Tibial nerve (tissue), 3 donors: ENCODE measurements around the gene FABP2.

Source experiments
- CTCF ChIP-seq, 5 experiments: fragments of 200-600 bp in 3 of 5; fragments of 450-650 bp in 2 of 5; sonication (generic) in 3 of 5; IDR thresholded peaks; one replicate each; pipeline ENCODE4 v1.5.1; 2016 to 2019; ENCODE audit warnings: antibody characterized with exemption in 5 of 5, mild to moderate bottlenecking in 3 of 5, moderate library complexity in 2 of 5
- POLR2A ChIP-seq, 2 donors: fragments of 450-650 bp; IDR thresholded peaks; one replicate each; pipeline ENCODE4 v1.6.1; 2017; ENCODE audit warnings: antibody characterized with exemption in 2 of 2, mild to moderate bottlenecking in 2 of 2, moderate library complexity in 2 of 2

GRCh38 chr4:119302073-119302832, 19.7 kb downstream of the FABP2 start:
- TF ChIP-seq CTCF (IDR thresholded peaks at IDR 0.05), result no peak
- TF ChIP-seq POLR2A (IDR thresholded peaks at IDR 0.05), result no peak
